Psoas muscle (tissue), 8 donors: ENCODE measurements around the gene FSD1L. TPM values are rescaled to one million over a fixed set of nuclear protein-coding genes. Genes with fewer than 3 reads are reported as not detected.

Experiments used
- ATAC-seq, 4 donors: fragments of 200-7000 bp; cut with Tn5 transposase; one replicate each; pipeline ENCODE4 v1.9.1; 2020; ENCODE audit warnings: moderate library complexity in 3 of 4, mild to moderate bottlenecking in 2 of 4
- DNase-seq, 2 donors: peaks; one replicate each; pipeline ENCODE4 v3.0.0-alpha.2; 2020
- H3K27ac ChIP-seq: fragments of 200-600 bp; one replicate; pipeline ENCODE4 v1.8.0; 2022
- H3K27me3 ChIP-seq, 3 donors: fragments of 200-600 bp in 1 of 3; one replicate each; pipeline versions ENCODE4 v1.6.1 to v1.8.0; 2013 to 2022; ENCODE audit warnings: low read length in 2 of 3, mild to moderate bottlenecking in 2 of 3, moderate library complexity in 1 of 3; ENCODE audit not compliant: insufficient read depth in 3 of 3
- H3K36me3 ChIP-seq, 2 donors: fragments of 200-600 bp in 1 of 2; one replicate each; pipeline versions ENCODE4 v1.6.1 to v1.8.0; 2013 to 2022; ENCODE audit warnings: low read depth in 1 of 2, mild to moderate bottlenecking in 1 of 2, moderate library complexity in 1 of 2; ENCODE audit not compliant: insufficient read depth in 1 of 2
- H3K4me1 ChIP-seq: fragments of 200-600 bp; one replicate; pipeline ENCODE4 v1.8.0; 2022
- H3K4me3 ChIP-seq: fragments of 200-600 bp; one replicate; pipeline ENCODE4 v1.8.0; 2022; ENCODE audit warnings: mild to moderate bottlenecking
- H3K9me3 ChIP-seq: fragments of 200-600 bp; one replicate; pipeline ENCODE4 v1.8.0; 2022
- WGBS, 3 donors: extraction: QIAGEN DNeasy Blood & Tissue Kit; methylation state at CpG; one replicate each; pipeline versions ENCODE4 v1.1.6 to v1.1.7; 2013; 5-methylcytosine and 5-hydroxymethylcytosine counted together
- intact Hi-C, 2 donors: fragments of 100-400 bp; cut with DNase I; formaldehyde crosslinking; loops; one replicate each; pipeline versions ENCODE4 v1.11.0 to v1.14.2; 2022
- polyA plus RNA-seq, 3 donors: library from polyadenylated mRNA; stranded (reverse); fragments of 200-250 nt; gene quantifications; one replicate each; pipeline ENCODE4 v1.2.3, GENCODE V29; 2013
- total RNA-seq, 4 donors: library from RNA; stranded (reverse); fragmentation: NEBNext Ultra II Directional in 2 of 4; extraction: Animal tissue kit (Norgen Biotek cat#: 25700) in 2 of 4; gene quantifications; one replicate each; pipeline versions ENCODE4 v1.2.1 to v1.2.4, GENCODE V29; 2021 to 2023
- TF ChIP-seq, protein P1 (sequence below): fragments of 200-600 bp; IDR thresholded peaks from one replicate; pipeline ENCODE4 v1.8.0; 2022; ENCODE audit warnings: antibody characterized with exemption
- donor health status: healthy with polysubstance abuse.
- donor health status: DM: no; HTN: no; CAD: no; lungs with moderate emphysema.
- donor health status: Bipolar disorder and iron deficiency.
- donor health status: healthy.
- donor health status: DM: yes; HTN: yes; CAD: no.
- donor health status: DM: no; HTN: no; CAD: no.
- donor health status: DM: no; HTN: no; CAD: no.
- donor health status: DM: yes; HTN: yes; CAD: no.

FSD1L gene
- total and polyA plus RNA-seq, 7 donors: 5.0 to 28.6 (median 17.0) TPM

DNA sequence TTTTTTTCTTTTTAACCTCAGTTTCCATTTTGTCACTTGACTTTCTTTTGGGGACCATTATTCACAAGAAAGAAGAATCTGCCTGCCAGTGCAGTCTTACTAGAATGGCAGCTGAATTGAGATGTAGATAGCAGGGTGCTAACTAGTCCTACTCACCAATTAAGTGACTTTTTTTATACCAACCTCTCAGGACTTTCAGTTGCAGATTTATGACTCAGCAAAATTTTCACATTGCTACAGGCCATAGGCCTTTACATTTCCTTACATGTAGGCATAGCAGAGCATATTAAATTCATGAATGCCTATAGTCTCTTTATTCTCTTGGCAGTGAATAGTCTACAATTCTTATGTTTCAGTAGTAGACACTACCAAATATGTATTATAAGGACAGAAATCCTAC, 56.0 kb downstream of the FSD1L start:
- Histone ChIP-seq H3K27me3 (no peaks in the 10 kb centered on the region), H3K9me3 (no peaks in the 10 kb centered on the region), H3K36me3 (peaks cover 0 to 30% of the 10 kb centered on the region in 2 donors), H3K4me3 (no peak overlapping the region), H3K4me1 (peaks cover 9% of the 10 kb centered on the region), H3K27ac (no peak overlapping the region)
- TF ChIP-seq, protein P1, sequence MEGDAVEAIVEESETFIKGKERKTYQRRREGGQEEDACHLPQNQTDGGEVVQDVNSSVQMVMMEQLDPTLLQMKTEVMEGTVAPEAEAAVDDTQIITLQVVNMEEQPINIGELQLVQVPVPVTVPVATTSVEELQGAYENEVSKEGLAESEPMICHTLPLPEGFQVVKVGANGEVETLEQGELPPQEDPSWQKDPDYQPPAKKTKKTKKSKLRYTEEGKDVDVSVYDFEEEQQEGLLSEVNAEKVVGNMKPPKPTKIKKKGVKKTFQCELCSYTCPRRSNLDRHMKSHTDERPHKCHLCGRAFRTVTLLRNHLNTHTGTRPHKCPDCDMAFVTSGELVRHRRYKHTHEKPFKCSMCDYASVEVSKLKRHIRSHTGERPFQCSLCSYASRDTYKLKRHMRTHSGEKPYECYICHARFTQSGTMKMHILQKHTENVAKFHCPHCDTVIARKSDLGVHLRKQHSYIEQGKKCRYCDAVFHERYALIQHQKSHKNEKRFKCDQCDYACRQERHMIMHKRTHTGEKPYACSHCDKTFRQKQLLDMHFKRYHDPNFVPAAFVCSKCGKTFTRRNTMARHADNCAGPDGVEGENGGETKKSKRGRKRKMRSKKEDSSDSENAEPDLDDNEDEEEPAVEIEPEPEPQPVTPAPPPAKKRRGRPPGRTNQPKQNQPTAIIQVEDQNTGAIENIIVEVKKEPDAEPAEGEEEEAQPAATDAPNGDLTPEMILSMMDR: no peak
- no peak for DNase-seq
- intact Hi-C loops: no loop called here
- no peak for ATAC-seq

DNA sequence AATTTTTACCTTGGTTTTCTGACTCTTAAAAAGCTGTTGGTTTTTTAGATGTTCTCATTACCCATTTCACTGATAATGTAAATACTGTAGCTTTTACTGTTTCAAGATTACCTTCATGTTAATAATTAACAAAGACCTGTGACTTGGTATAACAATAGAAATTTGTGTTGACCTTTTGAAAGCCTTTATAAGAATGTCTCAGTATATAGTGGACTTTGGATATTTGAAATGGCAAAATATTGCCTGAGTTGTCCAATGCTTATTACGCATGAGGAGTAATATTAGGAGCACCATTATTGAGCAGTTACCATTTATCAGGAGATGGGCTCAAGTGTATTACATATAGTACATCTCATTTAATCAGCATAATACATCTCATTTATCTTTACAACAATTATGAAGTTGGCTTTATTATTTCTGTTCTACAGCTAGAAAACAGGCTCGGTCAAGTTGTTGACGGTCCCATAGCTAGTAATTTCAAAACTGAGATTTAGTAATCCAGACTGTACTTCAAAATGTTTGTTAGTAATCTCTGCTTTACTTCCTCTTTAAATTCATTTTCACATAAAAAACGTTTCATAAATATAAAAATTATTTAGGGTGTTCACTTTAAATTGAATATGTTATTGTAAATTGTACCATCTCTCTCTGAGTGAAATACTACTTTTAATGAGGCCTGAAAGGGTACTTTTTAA, 59.4 kb downstream of the FSD1L start:
- 90 to 94% (median 90%) methylated on average over 4 of the region's 4 CpGs for WGBS, 3 donors
- H3K27me3 ChIP-seq: no peaks in the 10 kb centered on the region
- H3K27ac ChIP-seq: no peak overlapping the region
- DNase-seq: no peak
- no peak for ATAC-seq
- TF ChIP-seq, protein P1: no peak
- intact Hi-C loops: no loop called here
- H3K36me3 ChIP-seq: peaks cover 0 to 46% of the 10 kb centered on the region in 2 donors
- H3K4me1 ChIP-seq: peaks cover 9% of the 10 kb centered on the region
- no peaks in the 10 kb centered on the region for H3K9me3 ChIP-seq
- H3K4me3 ChIP-seq: no peak overlapping the region

DNA sequence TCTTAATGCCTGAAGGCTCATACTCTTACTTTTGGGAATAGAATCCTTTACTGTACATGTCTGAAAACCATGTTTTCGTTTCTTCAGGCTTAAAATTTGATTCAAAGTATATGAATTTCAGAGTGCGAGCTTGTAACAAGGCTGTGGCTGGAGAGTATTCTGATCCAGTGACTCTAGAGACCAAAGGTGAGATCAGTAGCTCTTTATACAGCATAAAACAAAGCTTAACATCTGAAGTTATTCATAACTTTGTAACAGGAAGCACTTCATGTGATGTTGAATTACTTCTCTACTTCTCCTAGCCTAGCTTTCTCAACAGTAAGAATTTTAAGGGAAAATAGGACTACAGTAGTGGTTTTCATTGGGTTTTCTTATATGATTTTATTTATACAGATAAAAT, 60.7 kb downstream of the FSD1L start:
- H3K36me3 ChIP-seq: peaks cover 0 to 59% of the 10 kb centered on the region in 2 donors
- no peak for ATAC-seq
- H3K27ac ChIP-seq: no peak overlapping the region
- 97 to 99% (median 98%) methylated on average over 2 of the region's 2 CpGs for WGBS, 3 donors
- peaks cover 9% of the 10 kb centered on the region for H3K4me1 ChIP-seq
- H3K9me3 ChIP-seq: no peaks in the 10 kb centered on the region
- TF ChIP-seq, protein P1: no peak
- H3K4me3 ChIP-seq: no peak overlapping the region
- no peaks in the 10 kb centered on the region for H3K27me3 ChIP-seq
- intact Hi-C loops: no loop called here
- no peak for DNase-seq

DNA sequence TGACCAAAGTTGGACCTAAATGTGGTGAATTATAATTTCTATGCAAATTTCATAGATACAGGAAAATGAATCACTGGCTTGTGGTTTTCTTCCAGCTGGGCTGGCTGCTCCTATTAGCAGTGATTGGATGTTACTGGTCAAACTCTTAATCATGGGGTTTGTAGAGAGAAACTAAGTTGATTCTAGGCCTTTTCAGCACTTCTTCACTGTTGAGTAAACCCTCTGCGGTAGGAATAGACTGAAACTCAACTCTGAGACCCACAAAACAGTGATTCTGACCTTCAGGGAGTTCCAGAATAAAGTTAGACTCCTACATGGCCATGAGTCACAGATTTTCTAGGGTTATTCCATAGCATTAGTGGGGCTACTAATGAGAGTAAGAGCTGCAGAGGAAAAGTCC, 62.2 kb downstream of the FSD1L start:
- no peak overlapping the region for H3K27ac ChIP-seq
- ATAC-seq (no peak), DNase-seq (no peak)
- 89 to 97% (median 97%) methylated on average over 1 of the region's 1 CpG for WGBS, 3 donors
- intact Hi-C loops: no loop called here
- H3K9me3 ChIP-seq: no peaks in the 10 kb centered on the region
- H3K27me3 ChIP-seq: no peaks in the 10 kb centered on the region
- no peaks in the 10 kb centered on the region for H3K4me1 ChIP-seq
- peaks cover 0 to 70% of the 10 kb centered on the region in 2 donors for H3K36me3 ChIP-seq
- TF ChIP-seq, protein P1: no peak
- no peak overlapping the region for H3K4me3 ChIP-seq

DNA sequence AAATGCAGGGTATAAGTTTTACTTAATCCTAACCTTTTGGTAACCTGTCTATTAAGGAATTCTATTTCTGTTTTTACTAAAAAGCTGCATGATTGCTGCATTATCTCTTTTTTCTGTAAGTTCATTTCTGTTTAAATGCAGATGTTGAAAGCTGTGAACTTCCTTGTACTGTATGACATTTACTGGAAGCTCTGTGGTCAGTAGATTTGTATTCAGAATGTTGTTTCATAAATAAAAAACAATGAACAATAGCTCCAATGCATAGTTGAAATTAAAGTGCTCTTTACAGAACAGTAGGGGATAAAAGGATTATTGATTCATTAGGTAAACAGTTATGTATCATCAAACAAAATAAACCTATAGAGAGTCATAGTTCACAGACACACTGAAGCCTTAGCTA, 63.6 kb downstream of the FSD1L start:
- ATAC-seq (no peak), DNase-seq (no peak)
- TF ChIP-seq, protein P1: no peak
- H3K27ac ChIP-seq: no peak overlapping the region
- H3K4me1 ChIP-seq: no peaks in the 10 kb centered on the region
- no peaks in the 10 kb centered on the region for H3K27me3 ChIP-seq
- H3K36me3 ChIP-seq: peaks cover 0 to 76% of the 10 kb centered on the region in 2 donors
- no peaks in the 10 kb centered on the region for H3K9me3 ChIP-seq
- no peak overlapping the region for H3K4me3 ChIP-seq
- intact Hi-C loops: no loop called here
